Coronary artery (tissue), 2 donors: ENCODE results near the gene ZGPAT.
"Not testable (repeated sequence)": the region's sequence is repeated elsewhere in the genome, so short reads cannot be mapped to it uniquely, and the experiment has no call there.

Source experiments
- DNase-seq: peaks from one replicate; pipeline ENCODE4 v3.0.0-alpha.2; 2017; ENCODE audit warnings: low spot score
- H3K27ac ChIP-seq, 2 donors: fragments of 200-600 bp; sonication (generic); one replicate each; pipeline ENCODE4 v1.5.1; 2016 to 2019
- H3K4me3 ChIP-seq: fragments of 200-600 bp; sonication (generic); 2 replicates; pipeline ENCODE4 v1.5.1; 2016; ENCODE audit warnings: mild to moderate bottlenecking, moderate library complexity
- CTCF ChIP-seq: fragments of 200-600 bp; sonication (generic); IDR thresholded peaks from one replicate; pipeline ENCODE4 v1.5.1; 2019; ENCODE audit warnings: antibody characterized with exemption

The ZGPAT gene, protein sequence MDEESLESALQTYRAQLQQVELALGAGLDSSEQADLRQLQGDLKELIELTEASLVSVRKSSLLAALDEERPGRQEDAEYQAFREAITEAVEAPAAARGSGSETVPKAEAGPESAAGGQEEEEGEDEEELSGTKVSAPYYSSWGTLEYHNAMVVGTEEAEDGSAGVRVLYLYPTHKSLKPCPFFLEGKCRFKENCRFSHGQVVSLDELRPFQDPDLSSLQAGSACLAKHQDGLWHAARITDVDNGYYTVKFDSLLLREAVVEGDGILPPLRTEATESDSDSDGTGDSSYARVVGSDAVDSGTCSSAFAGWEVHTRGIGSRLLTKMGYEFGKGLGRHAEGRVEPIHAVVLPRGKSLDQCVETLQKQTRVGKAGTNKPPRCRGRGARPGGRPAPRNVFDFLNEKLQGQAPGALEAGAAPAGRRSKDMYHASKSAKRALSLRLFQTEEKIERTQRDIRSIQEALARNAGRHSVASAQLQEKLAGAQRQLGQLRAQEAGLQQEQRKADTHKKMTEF

DNA sequence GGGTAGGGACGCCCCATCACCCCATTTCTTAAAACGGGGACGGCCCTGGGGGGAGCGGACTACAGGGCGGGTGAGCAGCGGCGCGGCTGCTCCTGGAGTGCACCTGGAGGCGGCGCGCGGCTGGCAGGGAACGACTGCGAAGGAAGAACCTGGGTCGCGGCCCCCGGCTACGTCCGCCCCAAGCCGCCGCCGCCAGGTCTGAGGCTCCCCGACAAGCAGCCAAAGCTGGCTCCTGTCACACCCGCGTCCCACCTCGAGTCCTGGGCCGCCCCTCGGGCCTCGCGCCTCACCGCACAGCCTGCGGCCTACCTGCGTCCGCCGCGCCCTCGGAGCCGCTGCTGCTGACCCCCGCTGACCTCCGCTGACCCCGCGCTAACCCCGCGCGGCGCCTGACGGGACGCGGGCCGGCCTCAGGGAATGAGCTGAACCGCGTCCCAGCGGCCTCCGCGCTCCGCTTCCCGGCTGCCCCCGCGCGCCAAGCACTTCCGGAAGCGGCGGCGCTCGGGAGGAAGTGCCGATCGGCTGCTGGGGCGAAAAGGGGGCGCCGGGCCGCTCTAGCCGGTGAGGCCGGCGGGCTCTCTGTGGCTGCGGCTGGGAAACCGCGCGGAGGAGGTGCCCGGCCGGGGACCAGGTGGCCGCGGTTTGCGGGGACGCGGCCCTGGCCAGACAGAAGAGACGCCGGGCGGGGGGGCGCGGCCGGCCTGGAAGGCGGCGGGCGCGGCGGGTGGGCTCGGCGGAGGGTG is at the start of gene ZGPAT, which contains the start of gene ARFRP1:
Gene ZGPAT (plus strand): TSS at position 482 of the 743 bp plus-strand sequence. CDS start 542 bp downstream, outside the sequence.
Gene ARFRP1 (minus strand): TSS at position 419 of the 743 bp plus-strand sequence. CDS start 885 bp downstream, outside the sequence.
- peak; percentile 90 for DNase-seq
- TF ChIP-seq CTCF, result no peak
- Histone ChIP-seq H3K4me3 (peak within 1 kb of the TSS; percentile 90), H3K27ac (peak within 1 kb of the TSS; percentile 77 to 94)

GRCh38 chr20:63658749-63659187 is 49.1 kb upstream of the ZGPAT start:
- Histone ChIP-seq H3K27ac (peak overlapping the region; percentile 77 to 88), H3K4me3 (peak overlapping the region; percentile 87)
- TF ChIP-seq CTCF, result no peak
- DNase-seq, result no peak

- H3K27ac ChIP-seq, result peak overlapping the region in 1 of 2 donors; percentile 88
- no peak for TF ChIP-seq CTCF
- DNase-seq, result no peak
- H3K4me3 ChIP-seq, result peak overlapping the region; percentile 87
Observed at GRCh38 chr20:63659370-63659769, 48.5 kb upstream of the ZGPAT start.

- DNase-seq, H3K4me3 ChIP-seq, H3K27ac ChIP-seq: not testable (repeated sequence)
Observed at GRCh38 chr20:63660174-63660573, 47.7 kb upstream of the ZGPAT start.

- Histone ChIP-seq H3K27ac (no peak overlapping the region), H3K4me3 (no peak overlapping the region)
- TF ChIP-seq CTCF, result no peak
- DNase-seq, result no peak
Observed at GRCh38 chr20:63660622-63661021, 47.2 kb upstream of the ZGPAT start.

DNA sequence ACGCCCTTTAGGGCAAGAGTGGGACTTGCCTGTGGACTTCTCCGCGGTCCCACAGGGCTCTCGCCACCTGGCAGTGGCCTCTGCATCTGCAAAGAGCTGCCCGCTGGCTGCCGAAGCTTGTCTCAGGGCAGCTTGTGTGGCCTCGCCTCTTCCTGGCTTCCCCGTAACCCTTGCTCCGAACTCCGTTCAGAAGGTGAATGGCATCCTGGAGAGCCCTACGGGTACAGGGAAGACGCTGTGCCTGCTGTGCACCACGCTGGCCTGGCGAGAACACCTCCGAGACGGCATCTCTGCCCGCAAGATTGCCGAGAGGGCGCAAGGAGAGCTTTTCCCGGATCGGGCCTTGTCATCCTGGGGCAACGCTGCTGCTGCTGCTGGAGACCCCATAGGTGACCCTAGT is 46.7 kb upstream of the ZGPAT start:
- Histone ChIP-seq H3K4me3 (no peak overlapping the region), H3K27ac (no peak overlapping the region)
- no peak for DNase-seq
- TF ChIP-seq CTCF, result no peak
